Measurements from ENCODE around the gene TMEM254.
A peak's percentile ranks its signal among the peaks of the same experiment; 100 is the strongest.
"Not testable (repeated sequence)": the region's sequence is repeated elsewhere in the genome, so short reads cannot be mapped to it uniquely, and the experiment has no call there.

TMEM254 gene

GRCh38 chr10:80078448-80079311 is at the start of gene TMEM254:
Gene TMEM254, plus strand, starts transcription at chr10:80078665. Its CDS starts 35 bp downstream, at chr10:80078700.
- peak; percentile 52 for DNase-seq (ENCODE audit: low read depth, low spot score)
- Histone ChIP-seq H3K27me3 (ENCODE audit: control insufficient read depth, insufficient read depth, low read length) (no peaks in the 10 kb centered on the region), H3K27ac (ENCODE audit: low read length) (no peak within 1 kb of the TSS), H3K36me3 (ENCODE audit: control insufficient read depth, insufficient read depth, low read length) (no peaks in the 10 kb centered on the region), H3K4me1 (ENCODE audit: control insufficient read depth, insufficient read depth, low read length) (no peaks in the 10 kb centered on the region), H3K9me3 (ENCODE audit: control insufficient read depth, insufficient read depth, low read length) (no peaks in the 10 kb centered on the region), H3K4me3 (ENCODE audit: low read length) (peak within 1 kb of the TSS; percentile 69; the same call in 1 of the 2 replicates)
- no CpG with 5 or more reads among the region's 64 CpGs for WGBS (ENCODE audit: insufficient coverage, insufficient read length)

- H3K4me3 ChIP-seq (ENCODE audit: low read length); H3K27me3 ChIP-seq (ENCODE audit: control insufficient read depth, insufficient read depth, low read length); H3K27ac ChIP-seq (ENCODE audit: low read length); H3K36me3 ChIP-seq (ENCODE audit: control insufficient read depth, insufficient read depth, low read length); H3K4me1 ChIP-seq (ENCODE audit: control insufficient read depth, insufficient read depth, low read length); DNase-seq (ENCODE audit: low read depth, low spot score); H3K9me3 ChIP-seq (ENCODE audit: control insufficient read depth, insufficient read depth, low read length): not testable (repeated sequence)
- WGBS (ENCODE audit: insufficient coverage, insufficient read length): no CpG with 5 or more reads among the region's 3 CpGs
These were observed 49.3 kb upstream of the TMEM254 start for GRCh38 chr10:80029205-80029604.

GRCh38 chr10:80029865-80030264 is 48.6 kb upstream of the TMEM254 start:
- no CpG with 5 or more reads among the region's 5 CpGs for WGBS (ENCODE audit: insufficient coverage, insufficient read length)
- not testable (repeated sequence) for DNase-seq (ENCODE audit: low read depth, low spot score)

GRCh38 chr10:80032503-80032902 is 46.0 kb upstream of the TMEM254 start:
- DNase-seq (ENCODE audit: low read depth, low spot score): no peak
- Histone ChIP-seq H3K27ac (ENCODE audit: low read length) (no peak overlapping the region), H3K4me3 (ENCODE audit: low read length) (no peak overlapping the region), H3K4me1 (ENCODE audit: control insufficient read depth, insufficient read depth, low read length) (no peaks in the 10 kb centered on the region), H3K36me3 (ENCODE audit: control insufficient read depth, insufficient read depth, low read length) (no peaks in the 10 kb centered on the region), H3K27me3 (ENCODE audit: control insufficient read depth, insufficient read depth, low read length) (no peaks in the 10 kb centered on the region), H3K9me3 (ENCODE audit: control insufficient read depth, insufficient read depth, low read length) (no peaks in the 10 kb centered on the region)
- WGBS (ENCODE audit: insufficient coverage, insufficient read length): no CpG with 5 or more reads among the region's 5 CpGs

More at GRCh38 chr10:80029865-80030264, 48.6 kb upstream of the TMEM254 start:
- H3K9me3 ChIP-seq (ENCODE audit: control insufficient read depth, insufficient read depth, low read length); H3K4me3 ChIP-seq (ENCODE audit: low read length); H3K27ac ChIP-seq (ENCODE audit: low read length); H3K4me1 ChIP-seq (ENCODE audit: control insufficient read depth, insufficient read depth, low read length); H3K27me3 ChIP-seq (ENCODE audit: control insufficient read depth, insufficient read depth, low read length); H3K36me3 ChIP-seq (ENCODE audit: control insufficient read depth, insufficient read depth, low read length): not testable (repeated sequence)

GRCh38 chr10:80034766-80035165 is 43.7 kb upstream of the TMEM254 start:
- H3K36me3 ChIP-seq (ENCODE audit: control insufficient read depth, insufficient read depth, low read length); H3K9me3 ChIP-seq (ENCODE audit: control insufficient read depth, insufficient read depth, low read length); H3K27ac ChIP-seq (ENCODE audit: low read length); H3K4me1 ChIP-seq (ENCODE audit: control insufficient read depth, insufficient read depth, low read length); H3K27me3 ChIP-seq (ENCODE audit: control insufficient read depth, insufficient read depth, low read length); DNase-seq (ENCODE audit: low read depth, low spot score); H3K4me3 ChIP-seq (ENCODE audit: low read length): not testable (repeated sequence)
- WGBS (ENCODE audit: insufficient coverage, insufficient read length): no CpG with 5 or more reads among the region's 5 CpGs

- DNase-seq (ENCODE audit: low read depth, low spot score); H3K36me3 ChIP-seq (ENCODE audit: control insufficient read depth, insufficient read depth, low read length); H3K4me1 ChIP-seq (ENCODE audit: control insufficient read depth, insufficient read depth, low read length); H3K4me3 ChIP-seq (ENCODE audit: low read length); H3K27me3 ChIP-seq (ENCODE audit: control insufficient read depth, insufficient read depth, low read length); H3K27ac ChIP-seq (ENCODE audit: low read length); H3K9me3 ChIP-seq (ENCODE audit: control insufficient read depth, insufficient read depth, low read length): not testable (repeated sequence)
- no CpG with 5 or more reads among the region's 3 CpGs for WGBS (ENCODE audit: insufficient coverage, insufficient read length)
These were observed 43.0 kb upstream of the TMEM254 start for GRCh38 chr10:80035430-80035829.

- not testable (repeated sequence) for H3K9me3 ChIP-seq (ENCODE audit: control insufficient read depth, insufficient read depth, low read length); H3K36me3 ChIP-seq (ENCODE audit: control insufficient read depth, insufficient read depth, low read length); H3K27ac ChIP-seq (ENCODE audit: low read length); H3K27me3 ChIP-seq (ENCODE audit: control insufficient read depth, insufficient read depth, low read length); DNase-seq (ENCODE audit: low read depth, low spot score); H3K4me3 ChIP-seq (ENCODE audit: low read length); H3K4me1 ChIP-seq (ENCODE audit: control insufficient read depth, insufficient read depth, low read length)
- WGBS (ENCODE audit: insufficient coverage, insufficient read length): no CpG with 5 or more reads among the region's 5 CpGs
These were observed 41.5 kb upstream of the TMEM254 start for GRCh38 chr10:80036921-80037500.

GRCh38 chr10:80038226-80038625 is 40.2 kb upstream of the TMEM254 start:
- not testable (repeated sequence) for H3K36me3 ChIP-seq (ENCODE audit: control insufficient read depth, insufficient read depth, low read length); H3K9me3 ChIP-seq (ENCODE audit: control insufficient read depth, insufficient read depth, low read length); H3K27ac ChIP-seq (ENCODE audit: low read length); H3K27me3 ChIP-seq (ENCODE audit: control insufficient read depth, insufficient read depth, low read length); H3K4me3 ChIP-seq (ENCODE audit: low read length); DNase-seq (ENCODE audit: low read depth, low spot score); H3K4me1 ChIP-seq (ENCODE audit: control insufficient read depth, insufficient read depth, low read length)
- no CpG with 5 or more reads among the region's 7 CpGs for WGBS (ENCODE audit: insufficient coverage, insufficient read length)

GRCh38 chr10:80041162-80041561 is 37.3 kb upstream of the TMEM254 start:
- no peaks in the 10 kb centered on the region for H3K4me1 ChIP-seq (ENCODE audit: control insufficient read depth, insufficient read depth, low read length)
- no CpG with 5 or more reads among the region's 6 CpGs for WGBS (ENCODE audit: insufficient coverage, insufficient read length)
- no peak overlapping the region for H3K4me3 ChIP-seq (ENCODE audit: low read length)
- no peaks in the 10 kb centered on the region for H3K9me3 ChIP-seq (ENCODE audit: control insufficient read depth, insufficient read depth, low read length)
- no peaks in the 10 kb centered on the region for H3K27me3 ChIP-seq (ENCODE audit: control insufficient read depth, insufficient read depth, low read length)
- H3K27ac ChIP-seq (ENCODE audit: low read length): no peak overlapping the region
- DNase-seq (ENCODE audit: low read depth, low spot score): no peak
- no peaks in the 10 kb centered on the region for H3K36me3 ChIP-seq (ENCODE audit: control insufficient read depth, insufficient read depth, low read length)

- H3K27me3 ChIP-seq (ENCODE audit: control insufficient read depth, insufficient read depth, low read length); H3K4me1 ChIP-seq (ENCODE audit: control insufficient read depth, insufficient read depth, low read length); H3K9me3 ChIP-seq (ENCODE audit: control insufficient read depth, insufficient read depth, low read length); H3K27ac ChIP-seq (ENCODE audit: low read length); H3K4me3 ChIP-seq (ENCODE audit: low read length); DNase-seq (ENCODE audit: low read depth, low spot score); H3K36me3 ChIP-seq (ENCODE audit: control insufficient read depth, insufficient read depth, low read length): not testable (repeated sequence)
- no CpG with 5 or more reads among the region's 6 CpGs for WGBS (ENCODE audit: insufficient coverage, insufficient read length)
These were observed 33.5 kb upstream of the TMEM254 start for GRCh38 chr10:80044935-80045334.

Measured in iPS DF 6.9 (cell line).